Type B pancreatic cell (in vitro differentiated cells): ENCODE data around the gene NCAN. TPM values are rescaled to one million over a fixed set of nuclear protein-coding genes. Genes with fewer than 3 reads are reported as not detected.

ENCODE experiments used
- DNase-seq: peaks from one replicate; pipeline ENCODE4 v3.0.0; 2021; ENCODE audit warnings: mixed read lengths; ENCODE audit not compliant: unreplicated experiment; ENCODE audit errors: extremely low spot score
- H3K27ac Mint-ChIP-seq: 2 replicates; pipeline ENCODE4 v1.8.0; 2021; ENCODE audit warnings: mild to moderate bottlenecking, mixed read lengths
- H3K27me3 Mint-ChIP-seq: 2 replicates; pipeline ENCODE4 v1.8.0; 2021; ENCODE audit warnings: mixed read lengths
- H3K36me3 Mint-ChIP-seq: 2 replicates; pipeline ENCODE4 v1.8.0; 2021; ENCODE audit warnings: mixed read lengths
- H3K4me1 Mint-ChIP-seq: one replicate; pipeline ENCODE4 v1.8.0; 2021; ENCODE audit warnings: mixed read lengths; ENCODE audit not compliant: unreplicated experiment
- H3K4me3 Mint-ChIP-seq: 2 replicates; pipeline ENCODE4 v1.8.0; 2021; ENCODE audit warnings: mild to moderate bottlenecking, mixed read lengths
- H3K9me3 Mint-ChIP-seq: 2 replicates; pipeline ENCODE4 v1.8.0; 2021; ENCODE audit warnings: mixed read lengths
- total RNA-seq: library from RNA; stranded (reverse); gene quantifications from 2 replicates; pipeline ENCODE4 v1.2.1, GENCODE V29; 2021; ENCODE audit warnings: low replicate concordance
- TF ChIP-seq, protein P1 (sequence below): fragments of 200-600 bp; sonication (generic); conservative IDR thresholded peaks from 2 replicates; pipeline ENCODE4 v1.5.0; 2021; ENCODE audit warnings: antibody characterized with exemption, mild to moderate bottlenecking

Gene NCAN
- total RNA-seq, 1 donor from 2014 or later = 0.80 TPM

DNA sequence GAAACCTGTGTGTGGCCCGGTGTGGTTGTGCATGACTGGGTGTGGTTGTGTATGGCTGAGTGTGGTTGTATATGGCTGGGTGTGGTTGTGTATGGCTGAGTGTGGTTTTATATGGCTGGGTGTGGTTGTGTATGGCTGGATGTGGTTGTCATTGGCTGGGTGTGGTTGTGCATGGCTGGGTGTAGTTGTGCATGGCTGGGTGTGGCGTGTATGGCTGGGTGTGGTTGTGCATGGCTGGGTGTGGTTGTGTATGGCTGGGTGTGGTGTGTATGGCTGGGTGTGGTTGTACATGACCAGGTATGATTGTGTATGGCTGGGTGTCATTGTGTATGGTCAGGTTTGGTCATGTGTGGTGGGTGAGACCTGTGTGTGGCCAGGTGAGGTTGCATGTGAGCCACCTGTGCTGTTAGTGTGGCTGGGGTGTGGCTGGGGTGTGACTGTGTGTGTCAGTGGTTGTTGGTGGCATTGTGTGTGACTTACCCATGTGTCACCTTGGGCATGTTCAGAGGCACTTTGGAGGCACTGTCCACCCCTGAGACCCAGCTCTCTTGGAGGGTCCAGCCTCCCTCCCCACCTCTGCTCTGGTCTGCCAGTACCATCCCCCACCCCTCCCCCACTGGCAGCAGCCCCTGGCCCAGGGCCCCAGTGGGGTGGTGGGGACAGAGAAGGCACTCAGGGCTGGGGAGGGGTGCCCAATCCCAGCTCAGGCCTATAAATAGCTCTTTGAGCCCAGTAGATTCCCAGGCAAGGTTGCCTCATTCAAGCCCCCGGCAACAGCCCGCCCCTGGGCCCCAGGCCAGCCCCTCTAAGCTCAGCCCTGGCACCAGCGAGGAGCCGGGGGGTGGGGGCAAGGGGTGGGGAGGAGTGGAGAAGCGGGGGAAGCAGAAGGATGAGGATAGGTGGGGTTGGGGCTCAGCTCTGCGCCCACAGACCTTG, 3.9 kb upstream of the NCAN start:
- Mint-ChIP-seq H3K9me3 (no peaks in the 10 kb centered on the region), H3K4me1 (no peaks in the 10 kb centered on the region), H3K27me3 (peaks cover 59% of the 10 kb centered on the region), H3K4me3 (no peak overlapping the region), H3K27ac (no peak overlapping the region), H3K36me3 (no peaks in the 10 kb centered on the region)
- no peak for DNase-seq
- TF ChIP-seq, protein P1, sequence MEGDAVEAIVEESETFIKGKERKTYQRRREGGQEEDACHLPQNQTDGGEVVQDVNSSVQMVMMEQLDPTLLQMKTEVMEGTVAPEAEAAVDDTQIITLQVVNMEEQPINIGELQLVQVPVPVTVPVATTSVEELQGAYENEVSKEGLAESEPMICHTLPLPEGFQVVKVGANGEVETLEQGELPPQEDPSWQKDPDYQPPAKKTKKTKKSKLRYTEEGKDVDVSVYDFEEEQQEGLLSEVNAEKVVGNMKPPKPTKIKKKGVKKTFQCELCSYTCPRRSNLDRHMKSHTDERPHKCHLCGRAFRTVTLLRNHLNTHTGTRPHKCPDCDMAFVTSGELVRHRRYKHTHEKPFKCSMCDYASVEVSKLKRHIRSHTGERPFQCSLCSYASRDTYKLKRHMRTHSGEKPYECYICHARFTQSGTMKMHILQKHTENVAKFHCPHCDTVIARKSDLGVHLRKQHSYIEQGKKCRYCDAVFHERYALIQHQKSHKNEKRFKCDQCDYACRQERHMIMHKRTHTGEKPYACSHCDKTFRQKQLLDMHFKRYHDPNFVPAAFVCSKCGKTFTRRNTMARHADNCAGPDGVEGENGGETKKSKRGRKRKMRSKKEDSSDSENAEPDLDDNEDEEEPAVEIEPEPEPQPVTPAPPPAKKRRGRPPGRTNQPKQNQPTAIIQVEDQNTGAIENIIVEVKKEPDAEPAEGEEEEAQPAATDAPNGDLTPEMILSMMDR = no peak

GRCh38 chr19:19209372-19209771, 2.4 kb upstream of the NCAN start:
- Mint-ChIP-seq H3K9me3 (no peaks in the 10 kb centered on the region), H3K27ac (no peak overlapping the region), H3K27me3 (peaks cover 74% of the 10 kb centered on the region), H3K36me3 (no peaks in the 10 kb centered on the region), H3K4me1 (no peaks in the 10 kb centered on the region), H3K4me3 (no peak overlapping the region)
- TF ChIP-seq, protein P1 = no peak
- no peak for DNase-seq

DNA sequence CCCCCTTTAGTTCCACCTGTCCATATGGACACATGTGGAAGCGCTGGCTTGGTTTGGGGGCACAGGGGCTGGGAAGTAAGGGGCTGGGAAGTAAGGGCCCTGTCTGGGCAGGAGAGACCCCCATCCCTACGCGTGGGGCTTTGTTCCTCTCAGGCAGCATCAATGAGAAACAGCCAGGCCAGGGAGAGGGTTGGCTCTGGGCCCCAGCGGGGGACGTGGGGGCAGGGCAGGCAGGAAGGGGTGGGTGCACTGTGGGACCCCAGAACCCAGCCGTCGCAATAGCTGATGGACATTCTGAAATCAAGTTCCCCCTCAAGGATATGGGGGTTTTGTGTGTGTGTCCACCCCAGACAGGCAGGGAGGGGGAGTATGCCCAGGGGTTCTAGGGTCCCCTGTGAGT, 1.2 kb downstream of the NCAN start:
- TF ChIP-seq, protein P1 = no peak
- Mint-ChIP-seq H3K4me1 (no peaks in the 10 kb centered on the region), H3K4me3 (no peak overlapping the region), H3K27me3 (peaks cover 78% of the 10 kb centered on the region), H3K27ac (no peak overlapping the region), H3K36me3 (no peaks in the 10 kb centered on the region), H3K9me3 (no peaks in the 10 kb centered on the region)
- DNase-seq = no peak

- Mint-ChIP-seq H3K4me3 (no peak overlapping the region), H3K27ac (no peak overlapping the region), H3K27me3 (peaks cover 78% of the 10 kb centered on the region)
Measured at GRCh38 chr19:19213426-19214158, 1.8 kb downstream of the NCAN start.

DNA sequence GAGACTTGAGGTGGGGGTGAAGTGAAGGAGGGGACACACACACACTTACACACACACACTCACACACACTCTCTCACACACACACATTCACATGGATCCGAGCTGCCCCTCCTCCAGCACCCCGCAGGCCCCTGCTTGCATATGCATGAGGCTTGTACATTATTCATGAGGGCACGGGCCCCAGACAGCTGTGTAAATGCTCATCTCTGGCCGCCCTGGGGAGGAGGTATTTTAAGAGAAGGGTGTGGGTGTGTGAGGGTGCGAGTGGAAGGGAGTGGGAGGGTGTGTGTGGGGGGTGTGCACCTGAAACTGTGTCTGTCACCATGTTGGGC, 2.4 kb downstream of the NCAN start:
- TF ChIP-seq, protein P1 = no peak
- H3K4me3 Mint-ChIP-seq = no peak overlapping the region
- H3K27ac Mint-ChIP-seq = no peak overlapping the region
- peaks cover 80% of the 10 kb centered on the region for H3K27me3 Mint-ChIP-seq
- no peaks in the 10 kb centered on the region for H3K9me3 Mint-ChIP-seq
- H3K36me3 Mint-ChIP-seq = no peaks in the 10 kb centered on the region
- no peaks in the 10 kb centered on the region for H3K4me1 Mint-ChIP-seq
- no peak for DNase-seq

More at GRCh38 chr19:19213426-19214158, 1.8 kb downstream of the NCAN start:
- DNase-seq = no peak
- no peaks in the 10 kb centered on the region for H3K36me3 Mint-ChIP-seq
- H3K9me3 Mint-ChIP-seq = no peaks in the 10 kb centered on the region
- TF ChIP-seq, protein P1 = no peak
- H3K4me1 Mint-ChIP-seq = no peaks in the 10 kb centered on the region
